Vein endothelial cell (primary cell): ENCODE data around the gene ABCE1. TPM values are rescaled to one million over a fixed set of nuclear protein-coding genes. Genes with fewer than 3 reads are reported as not detected.

ENCODE experiments used
- small RNA-seq: library from RNA; depleted of rRNA; stranded (forward); fragments of <200 nt; gene quantifications from one replicate; pipeline ENCODE3, GENCODE V24; 2012
- total RNA-seq: library from RNA; depleted of rRNA; stranded (reverse); fragments of >200 nt; gene quantifications from 2 replicates; pipeline ENCODE4 v1.2.3, GENCODE V29; 2012

The ABCE1 gene
- total RNA-seq: 165 and 206 TPM in 2 replicates

GRCh38 chr4:145097821-145098674, at the start of gene ABCE1, which contains the start of gene ANAPC10:
ABCE1 (plus strand) TSS chr4:145098311; CDS start chr4:145104413, 6,102 bp downstream.
ANAPC10 (minus strand) TSS chr4:145098196; CDS start chr4:145096099, 2,097 bp downstream.

Small RNA genes lying within 50 kb of the gene (small RNA-seq; reads per million reads assigned to genes)
- not detected for gene RF00019

Other genes with a start within 250 kb of the ABCE1 start
- gene ANAPC10, start 115 bp upstream of the ABCE1 start, total RNA-seq: 23.5 and 25.7 TPM in 2 replicates
- 36.9 and 38.9 TPM in 2 replicates for gene OTUD4, start 82.3 kb downstream of the ABCE1 start, total RNA-seq